AG09309 (cell line): ENCODE data around the gene HMGCS2.

Experiments used
- DNase-seq: peaks from one replicate; pipeline ENCODE4 v3.0.0-alpha.2; 2010; ENCODE audit warnings: low read depth
- H3K4me3 ChIP-seq: 2 replicates; pipeline ENCODE4 v1.5.1; 2011; ENCODE audit warnings: mild to moderate bottlenecking, low read depth, low read length, moderate library complexity; ENCODE audit not compliant: control insufficient read depth
- CTCF ChIP-seq: IDR thresholded peaks from 2 replicates; pipeline ENCODE4 v1.5.1; 2011; ENCODE audit warnings: mild to moderate bottlenecking, low read depth, low read length, inconsistent platforms; ENCODE audit not compliant: insufficient read depth, control insufficient read depth; ENCODE audit errors: missing control alignments

Gene HMGCS2

GRCh38 chr1:119747451-119747850, 21.3 kb downstream of the HMGCS2 start:
- no peak for DNase-seq
- no peak overlapping the region for H3K4me3 ChIP-seq
- TF ChIP-seq CTCF, result no peak

GRCh38 chr1:119745034-119745433, 23.7 kb downstream of the HMGCS2 start:
- no peak for DNase-seq
- H3K4me3 ChIP-seq, result no peak overlapping the region
- no peak for TF ChIP-seq CTCF

- DNase-seq, result no peak
Observed at GRCh38 chr1:119744598-119744942, 24.1 kb downstream of the HMGCS2 start.

GRCh38 chr1:119743776-119744597, 24.7 kb downstream of the HMGCS2 start:
- DNase-seq, result peak; percentile 28
- H3K4me3 ChIP-seq, result no peak overlapping the region
- peak; percentile 82 for TF ChIP-seq CTCF

More at GRCh38 chr1:119744598-119744942, 24.1 kb downstream of the HMGCS2 start:
- no peak for TF ChIP-seq CTCF
- H3K4me3 ChIP-seq, result no peak overlapping the region

- DNase-seq, result no peak
- TF ChIP-seq CTCF, result no peak
- no peak overlapping the region for H3K4me3 ChIP-seq
Observed at GRCh38 chr1:119743308-119743707, 25.4 kb downstream of the HMGCS2 start.

GRCh38 chr1:119742677-119743076, 26.0 kb downstream of the HMGCS2 start:
- no peak overlapping the region for H3K4me3 ChIP-seq
- TF ChIP-seq CTCF, result no peak
- no peak for DNase-seq
